IMR-90 (cell line): ENCODE data around the gene TMEM208. TPM values are rescaled to one million over a fixed set of nuclear protein-coding genes. Genes with fewer than 3 reads are reported as not detected.

Source experiments
- ATAC-seq: fragments of 200-7000 bp; cut with Tn5 transposase; 2 replicates; pipeline ENCODE4 v1.9.1; 2020; ENCODE audit warnings: low read depth, mild to moderate bottlenecking, moderate library complexity
- BruUV-seq: library from RNA; stranded (reverse); fragments of 400-500 nt; replicated peaks from 2 replicates; lab custom pipeline; 2021; lab: Mats Ljungman, UMichigan
- CTCF ChIA-PET: fragments of 300-600 bp; formaldehyde crosslinking; extraction: SDS; loops from one replicate; lab custom pipeline; 2021; ENCODE audit warnings: antibody characterized with exemption; lab: Yijun Ruan, JAX
- POLR2A ChIA-PET: fragments of 300-600 bp; sonication (Branson Sonifier 250); formaldehyde crosslinking; loops from one replicate; lab custom pipeline; 2022; ENCODE audit warnings: antibody characterized with exemption; ENCODE audit not compliant: unreplicated experiment; lab: Charles Lee
- DNase-seq: peaks from one replicate; pipeline ENCODE4 v3.0.0; 2013
- H2AFZ ChIP-seq: replicated peaks from 2 replicates; pipeline ENCODE3; 2013; ENCODE audit warnings: low read length, mild to moderate bottlenecking; ENCODE audit not compliant: poor library complexity
- H2AK5ac ChIP-seq: 2 replicates; pipeline ENCODE4 v1.6.1; 2013; ENCODE audit warnings: low read depth, low read length, inconsistent platforms
- H2AK9ac ChIP-seq: replicated peaks from 2 replicates; pipeline ENCODE3; 2013; ENCODE audit warnings: mild to moderate bottlenecking, low read depth, low read length, moderate library complexity; ENCODE audit not compliant: poor library complexity
- H2BK120ac ChIP-seq: 2 replicates; pipeline ENCODE4 v1.6.1; 2013; ENCODE audit warnings: low read depth, low read length, inconsistent platforms
- H2BK15ac ChIP-seq: 3 replicates; pipeline ENCODE4 v1.6.1; 2013; ENCODE audit warnings: low read depth, low read length, inconsistent platforms
- H2BK20ac ChIP-seq: 2 replicates; pipeline ENCODE4 v1.6.1; 2013; ENCODE audit warnings: low read depth, mild to moderate bottlenecking, inconsistent platforms, low read length, moderate library complexity
- H2BK5ac ChIP-seq: 2 replicates; pipeline ENCODE4 v1.6.1; 2013; ENCODE audit warnings: mild to moderate bottlenecking, low read depth, low read length, inconsistent platforms; ENCODE audit not compliant: poor library complexity, severe bottlenecking
- H3K14ac ChIP-seq: replicated peaks from 2 replicates; pipeline ENCODE4 v1.6.1; 2013; ENCODE audit warnings: low read depth, low read length, inconsistent platforms
- H3K18ac ChIP-seq: 2 replicates; pipeline ENCODE4 v1.6.1; 2013; ENCODE audit warnings: low read depth, low read length, control low read depth
- H3K23ac ChIP-seq: 2 replicates; pipeline ENCODE4 v1.6.1; 2013; ENCODE audit warnings: low read depth, low read length, inconsistent platforms
- H3K27ac ChIP-seq: 2 replicates; pipeline ENCODE4 v1.5.1; 2013; ENCODE audit warnings: mild to moderate bottlenecking, control low read depth, low read length; ENCODE audit not compliant: insufficient read depth
- H3K27me3 ChIP-seq: 2 replicates; pipeline ENCODE4 v1.6.1; 2013; ENCODE audit warnings: low read length; ENCODE audit not compliant: control insufficient read depth, insufficient read depth
- H3K36me3 ChIP-seq: 2 replicates; pipeline ENCODE4 v1.6.1; 2013; ENCODE audit warnings: low read length, mixed read lengths; ENCODE audit not compliant: control insufficient read depth, insufficient read depth
- H3K4ac ChIP-seq: 2 replicates; pipeline ENCODE4 v1.6.1; 2013; ENCODE audit warnings: low read depth, low read length, inconsistent platforms
- H3K4me1 ChIP-seq: 2 replicates; pipeline ENCODE4 v1.6.1; 2013; ENCODE audit warnings: low read length, mixed read lengths; ENCODE audit not compliant: control insufficient read depth, insufficient read depth
- H3K4me2 ChIP-seq: 2 replicates; pipeline ENCODE4 v1.6.1; 2013; ENCODE audit warnings: low read depth, mild to moderate bottlenecking, control low read depth, low read length, moderate library complexity
- H3K4me3 ChIP-seq: 2 replicates; pipeline ENCODE4 v1.5.1; 2013; ENCODE audit warnings: low read depth, mild to moderate bottlenecking, control low read depth, low read length, moderate library complexity; ENCODE audit not compliant: insufficient read depth
- H3K56ac ChIP-seq: 2 replicates; pipeline ENCODE4 v1.6.1; 2013; ENCODE audit warnings: low read length, inconsistent platforms; ENCODE audit not compliant: insufficient read depth; ENCODE audit errors: extremely low read depth
- H3K79me1 ChIP-seq, 2 experiments: 2 replicates each; pipeline ENCODE4 v1.6.1; 2013; ENCODE audit warnings: low read length in 2 of 2, inconsistent platforms in 1 of 2, low read depth in 1 of 2
- H3K9ac ChIP-seq: 2 replicates; pipeline ENCODE4 v1.6.1; 2013; ENCODE audit warnings: low read depth, low read length, control low read depth
- H3K9me1 ChIP-seq: 2 replicates; pipeline ENCODE4 v1.6.1; 2013; ENCODE audit warnings: low read length, inconsistent platforms; ENCODE audit not compliant: insufficient read depth
- H3K9me3 ChIP-seq: 2 replicates; pipeline ENCODE4 v1.6.1; 2013; ENCODE audit warnings: low read length; ENCODE audit not compliant: control insufficient read depth, insufficient read depth
- H4K20me1 ChIP-seq: 2 replicates; pipeline ENCODE4 v1.6.1; 2013; ENCODE audit warnings: low read length, inconsistent platforms; ENCODE audit not compliant: insufficient read depth
- H4K5ac ChIP-seq: 2 replicates; pipeline ENCODE4 v1.6.1; 2013; ENCODE audit warnings: mild to moderate bottlenecking, low read depth, low read length, control low read depth
- H4K8ac ChIP-seq, 2 experiments: 2 replicates each; pipeline ENCODE4 v1.6.1; 2013; ENCODE audit warnings: low read depth in 2 of 2, low read length in 2 of 2, control low read depth in 1 of 2, inconsistent platforms in 1 of 2
- H4K91ac ChIP-seq: 2 replicates; pipeline ENCODE4 v1.6.1; 2013; ENCODE audit warnings: low read depth, low read length, inconsistent platforms; ENCODE audit not compliant: insufficient read depth
- BHLHE40 ChIP-seq: fragments of 150-350 bp; IDR thresholded peaks from 2 replicates; pipeline ENCODE4 v1.6.1; 2016; ENCODE audit warnings: mild to moderate bottlenecking, low read depth, low read length
- CEBPB ChIP-seq: IDR thresholded peaks from 2 replicates; pipeline ENCODE4 v1.6.1; 2012; ENCODE audit warnings: low read depth, low read length, improper control_type of control experiment
- CHD1 ChIP-seq: IDR thresholded peaks from 2 replicates; pipeline ENCODE4 v1.6.1; 2012; ENCODE audit warnings: low read depth, low read length, improper control_type of control experiment
- FOS ChIP-seq: fragments of 150-350 bp; IDR thresholded peaks from 2 replicates; pipeline ENCODE4 v1.6.1; 2016; ENCODE audit warnings: low read depth, low read length
- MAFK ChIP-seq: IDR thresholded peaks from 2 replicates; pipeline ENCODE4 v1.6.1; 2012; ENCODE audit warnings: low read depth, low read length, improper control_type of control experiment
- MAZ ChIP-seq: IDR thresholded peaks from 2 replicates; pipeline ENCODE4 v1.6.1; 2012; ENCODE audit warnings: low read depth, mild to moderate bottlenecking, low read length, improper control_type of control experiment, moderate library complexity, borderline replicate concordance
- MXI1 ChIP-seq: IDR thresholded peaks from 2 replicates; pipeline ENCODE4 v1.6.1; 2012; ENCODE audit warnings: low read depth, mild to moderate bottlenecking, low read length, moderate library complexity, borderline replicate concordance
- NFE2L2 ChIP-seq: fragments of 150-350 bp; IDR thresholded peaks from 2 replicates; pipeline ENCODE4 v1.6.1; 2016; ENCODE audit warnings: low read depth, mild to moderate bottlenecking, low read length
- POLR2A ChIP-seq: IDR thresholded peaks from 2 replicates; pipeline ENCODE4 v1.6.1; 2012; ENCODE audit warnings: mild to moderate bottlenecking, low read depth, low read length
- RAD21 ChIP-seq: IDR thresholded peaks from 2 replicates; pipeline ENCODE4 v1.6.1; 2012; ENCODE audit warnings: low read length, improper control_type of control experiment
- RCOR1 ChIP-seq: IDR thresholded peaks from 2 replicates; pipeline ENCODE4 v1.6.1; 2012; ENCODE audit warnings: mild to moderate bottlenecking, low read length, improper control_type of control experiment; ENCODE audit not compliant: insufficient replicate concordance
- RFX5 ChIP-seq: IDR thresholded peaks from 2 replicates; pipeline ENCODE4 v1.8.0; 2012; ENCODE audit warnings: low read depth, mild to moderate bottlenecking, low read length, moderate library complexity
- SMC3 ChIP-seq: fragments of 150-350 bp; IDR thresholded peaks from 2 replicates; pipeline ENCODE4 v1.6.1; 2016; ENCODE audit warnings: low read depth, mild to moderate bottlenecking, antibody characterized with exemption, low read length, moderate library complexity
- USF2 ChIP-seq: fragments of 150-350 bp; IDR thresholded peaks from 2 replicates; pipeline ENCODE4 v1.6.1; 2017; ENCODE audit warnings: mild to moderate bottlenecking, antibody characterized with exemption, low read length, low read depth
- WGBS, 2 experiments: methylation state at CpG; one replicate each; pipeline versions ENCODE4 v1.1.5 to v1.1.7; 2013; ENCODE audit warnings: missing lambda C conversion rate in 2 of 2; ENCODE audit not compliant: insufficient read length in 1 of 2; ENCODE audit errors: extremely low coverage in 2 of 2; 5-methylcytosine and 5-hydroxymethylcytosine counted together
- dilution Hi-C: fragments of 300-500 bp; cut with HindIII; formaldehyde crosslinking; loops from one replicate; pipeline ENCODE4 v1.14.3; 2018; ENCODE audit warnings: low sequenced_read_pairs; ENCODE audit not compliant: unreplicated experiment
- in situ Hi-C: fragments of 300-500 bp; cut with MboI; formaldehyde crosslinking; loops from 3 replicates; pipeline ENCODE4 v1.14.3; 2019; ENCODE audit warnings: low sequenced_read_pairs, inconsistent platforms, mixed read lengths
- intact Hi-C: fragments of 100-400 bp; cut with micrococcal nuclease; formaldehyde crosslinking; loops from 2 replicates; pipeline ENCODE4 v1.10.0; 2022
- polyA plus RNA-seq, 3 experiments: library from polyadenylated mRNA; depleted of rRNA; stranded (reverse); fragments of >200 nt; gene quantifications; 2 replicates each; pipeline ENCODE4 v1.2.3, GENCODE V29; 2012; ENCODE audit warnings: low replicate concordance in 1 of 3
- total RNA-seq: library from RNA; depleted of rRNA; stranded (reverse); fragments of >200 nt; gene quantifications from 2 replicates; pipeline ENCODE4 v1.2.3, GENCODE V29; 2012
- TF ChIP-seq, protein P1 (sequence below): fragments of 150-350 bp; IDR thresholded peaks from 2 replicates; pipeline ENCODE4 v1.6.1; 2016; ENCODE audit warnings: low read depth, mild to moderate bottlenecking, low read length, moderate library complexity, borderline replicate concordance
- TF ChIP-seq, protein P2 (sequence below): conservative IDR thresholded peaks from 2 replicates; pipeline ENCODE4 v1.5.1; 2012; ENCODE audit warnings: mild to moderate bottlenecking, low read depth, low read length, improper control_type of control experiment

Gene TMEM208
- total and polyA plus RNA-seq, 2 of the 4 experiments (the other 2 are of a cell fraction), result 65.6 to 66.5 TPM

GRCh38 chr16:67215706-67216105 lies 11.2 kb upstream of the TMEM208 start:
- Histone ChIP-seq H2BK5ac (no peak overlapping the region), H4K8ac (no peak overlapping the region; a peak in 1 of 4 replicates), H3K4me2 (no peak overlapping the region), H2AK9ac (no peak overlapping the region), H3K4ac (no peak overlapping the region), H2BK120ac (no peak overlapping the region), H4K91ac (no peak overlapping the region), H2BK15ac (no peak overlapping the region), H3K9me3 (no peaks in the 10 kb centered on the region), H3K14ac (no peak overlapping the region), H3K9ac (no peak overlapping the region), H2AFZ (no peak overlapping the region), H3K36me3 (peaks cover 4% of the 10 kb centered on the region; the same call in 1 of the 2 replicates), H2BK20ac (no peak overlapping the region), H3K4me3 (no peak overlapping the region), H4K20me1 (no peaks in the 10 kb centered on the region), H3K9me1 (peaks cover 5% of the 10 kb centered on the region; the same call in 1 of the 2 replicates), H3K23ac (no peak overlapping the region), H2AK5ac (no peak overlapping the region), H3K27ac (no peak overlapping the region), H4K5ac (no peak overlapping the region), H3K4me1 (no peaks in the 10 kb centered on the region), H3K56ac (no peak overlapping the region), H3K27me3 (no peaks in the 10 kb centered on the region), H3K18ac (no peak overlapping the region), H3K79me1 (no peaks in the 10 kb centered on the region; a peak in 1 of 4 replicates)
- 66% methylated on average over 5 of the region's 5 CpGs; no CpG with 5 or more reads in 1 of the 2 experiments for WGBS, 2 experiments
- dilution Hi-C loops (no loop called here), in situ Hi-C loops (no loop called here), intact Hi-C loops (no loop called here)
- DNase-seq (no peak), ATAC-seq (no peak)
- ChIA-PET POLR2A (no interaction called here), CTCF (no interaction called here)
- BruUV-seq, result no TSS peak
- TF ChIP-seq, protein P1, sequence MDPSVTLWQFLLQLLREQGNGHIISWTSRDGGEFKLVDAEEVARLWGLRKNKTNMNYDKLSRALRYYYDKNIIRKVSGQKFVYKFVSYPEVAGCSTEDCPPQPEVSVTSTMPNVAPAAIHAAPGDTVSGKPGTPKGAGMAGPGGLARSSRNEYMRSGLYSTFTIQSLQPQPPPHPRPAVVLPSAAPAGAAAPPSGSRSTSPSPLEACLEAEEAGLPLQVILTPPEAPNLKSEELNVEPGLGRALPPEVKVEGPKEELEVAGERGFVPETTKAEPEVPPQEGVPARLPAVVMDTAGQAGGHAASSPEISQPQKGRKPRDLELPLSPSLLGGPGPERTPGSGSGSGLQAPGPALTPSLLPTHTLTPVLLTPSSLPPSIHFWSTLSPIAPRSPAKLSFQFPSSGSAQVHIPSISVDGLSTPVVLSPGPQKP, result no peak
- TF ChIP-seq RAD21, result no peak
- TF ChIP-seq, protein P2, sequence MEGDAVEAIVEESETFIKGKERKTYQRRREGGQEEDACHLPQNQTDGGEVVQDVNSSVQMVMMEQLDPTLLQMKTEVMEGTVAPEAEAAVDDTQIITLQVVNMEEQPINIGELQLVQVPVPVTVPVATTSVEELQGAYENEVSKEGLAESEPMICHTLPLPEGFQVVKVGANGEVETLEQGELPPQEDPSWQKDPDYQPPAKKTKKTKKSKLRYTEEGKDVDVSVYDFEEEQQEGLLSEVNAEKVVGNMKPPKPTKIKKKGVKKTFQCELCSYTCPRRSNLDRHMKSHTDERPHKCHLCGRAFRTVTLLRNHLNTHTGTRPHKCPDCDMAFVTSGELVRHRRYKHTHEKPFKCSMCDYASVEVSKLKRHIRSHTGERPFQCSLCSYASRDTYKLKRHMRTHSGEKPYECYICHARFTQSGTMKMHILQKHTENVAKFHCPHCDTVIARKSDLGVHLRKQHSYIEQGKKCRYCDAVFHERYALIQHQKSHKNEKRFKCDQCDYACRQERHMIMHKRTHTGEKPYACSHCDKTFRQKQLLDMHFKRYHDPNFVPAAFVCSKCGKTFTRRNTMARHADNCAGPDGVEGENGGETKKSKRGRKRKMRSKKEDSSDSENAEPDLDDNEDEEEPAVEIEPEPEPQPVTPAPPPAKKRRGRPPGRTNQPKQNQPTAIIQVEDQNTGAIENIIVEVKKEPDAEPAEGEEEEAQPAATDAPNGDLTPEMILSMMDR, result no peak
- no peak for TF ChIP-seq RFX5
- no peak for TF ChIP-seq USF2
- no peak for TF ChIP-seq SMC3
- no peak for TF ChIP-seq CHD1
- no peak for TF ChIP-seq CEBPB
- TF ChIP-seq BHLHE40, result no peak
- TF ChIP-seq RCOR1, result no peak
- no peak for TF ChIP-seq MXI1
- no peak for TF ChIP-seq FOS
- TF ChIP-seq MAZ, result no peak
- TF ChIP-seq NFE2L2, result no peak
- no peak for TF ChIP-seq POLR2A
- TF ChIP-seq MAFK, result no peak
